HCT116 (cell line): ENCODE data around the gene HLA-DOA. TPM values are rescaled to one million over a fixed set of nuclear protein-coding genes. Genes with fewer than 3 reads are reported as not detected.

Experiments used
- ATAC-seq: fragments of 200-7000 bp; cut with Tn5 transposase; 2 replicates; pipeline ENCODE4 v1.9.1; 2020; ENCODE audit warnings: mild to moderate bottlenecking, moderate library complexity
- BruUV-seq: library from RNA; stranded (reverse); fragments of 400-500 nt; replicated peaks from 2 replicates; lab custom pipeline; 2021; lab: Mats Ljungman, UMichigan
- CTCF ChIA-PET: fragments of 300-600 bp; sonication (Branson Sonifier 250); formaldehyde crosslinking; loops from one replicate; lab custom pipeline; 2021; ENCODE audit warnings: antibody characterized with exemption; lab: Charles Lee
- POLR2A ChIA-PET: fragments of 300-600, 350-600 bp; sonication (Branson Sonifier 250); formaldehyde crosslinking; loops from one replicate; lab custom pipeline; 2021; ENCODE audit warnings: antibody characterized with exemption; lab: Charles Lee
- RAD21 ChIA-PET, 2 experiments: fragments of 300-600 bp; sonication (Branson Sonifier 250); formaldehyde crosslinking; loops; one replicate each; lab custom pipeline; 2023; ENCODE audit warnings: low total read pairs in 2 of 2; ENCODE audit not compliant: uncharacterized antibody in 2 of 2, unreplicated experiment in 2 of 2, low non-redundant PET in 1 of 2; lab: Charles Lee
- DNase-seq: peaks from one replicate; pipeline ENCODE4 v3.0.0-alpha.2; 2010; ENCODE audit warnings: low read depth, low spot score
- H2AFZ ChIP-seq: fragments of 200-600 bp; shearing (Covaris generic), sonication (generic); 2 replicates; pipeline ENCODE4 v1.6.1; 2017; ENCODE audit warnings: low read depth, mixed run types, mixed read lengths, antibody characterized with exemption, low read length; ENCODE audit not compliant: poor library complexity, severe bottlenecking
- H3K27ac ChIP-seq: 2 replicates; pipeline ENCODE4 v1.5.1; 2012; ENCODE audit warnings: low read depth, low read length
- H3K27me3 ChIP-seq: fragments of 200-600 bp; sonication (generic); 2 replicates; pipeline ENCODE4 v1.6.1; 2016; ENCODE audit warnings: mixed run types, low read length, mixed read lengths; ENCODE audit not compliant: insufficient read depth
- H3K36me3 ChIP-seq, 2 experiments: fragments of 200-500 bp in 1 of 2; fragments of 200-600 bp in 1 of 2; sonication (Bioruptor generic) in 1 of 2; sonication (generic) in 1 of 2; 2 replicates each; pipeline versions ENCODE4 v1.5.1 to v1.6.1; 2014 to 2016; ENCODE audit warnings: low read length in 2 of 2, inconsistent platforms in 1 of 2, mixed read lengths in 1 of 2, mixed run types in 1 of 2; ENCODE audit not compliant: insufficient read depth in 2 of 2, control insufficient read depth in 1 of 2
- H3K4me1 ChIP-seq, 2 experiments: fragments of 200-600 bp in 1 of 2; sonication (generic) in 1 of 2; 2 replicates each; pipeline versions ENCODE4 v1.5.1 to v1.6.1; 2012 to 2017; ENCODE audit warnings: low read length in 2 of 2, inconsistent platforms in 1 of 2, mild to moderate bottlenecking in 1 of 2, mixed read lengths in 1 of 2, mixed run types in 1 of 2, moderate library complexity in 1 of 2; ENCODE audit not compliant: insufficient read depth in 2 of 2, control insufficient read depth in 1 of 2
- H3K4me2 ChIP-seq: fragments of 200-600 bp; sonication (generic); 2 replicates; pipeline ENCODE4 v1.6.1; 2017; ENCODE audit warnings: mixed run types, low read length, mixed read lengths
- H3K4me3 ChIP-seq, 2 experiments: fragments of 200-600 bp in 1 of 2; sonication (generic) in 1 of 2; replicated peaks in 1 of 2; 2 replicates each; pipeline ENCODE4 v1.5.1; 2011 to 2016; ENCODE audit warnings: low read length in 2 of 2, control low read depth in 1 of 2, low read depth in 1 of 2, mild to moderate bottlenecking in 1 of 2, mixed read lengths in 1 of 2, mixed run types in 1 of 2
- H3K79me2 ChIP-seq: fragments of 200-600 bp; sonication (generic); 2 replicates; pipeline ENCODE4 v1.6.1; 2017; ENCODE audit warnings: mild to moderate bottlenecking, mixed run types, low read length, moderate library complexity, mixed read lengths; ENCODE audit not compliant: insufficient read depth
- H3K9ac ChIP-seq: fragments of 200-600 bp; sonication (generic); 2 replicates; pipeline ENCODE4 v1.6.1; 2016; ENCODE audit warnings: low read length, mixed read lengths
- H3K9me2 ChIP-seq: fragments of 200-600 bp; sonication (generic), shearing (Covaris generic); 2 replicates; pipeline ENCODE4 v1.6.1; 2017; ENCODE audit warnings: mixed run types, mild to moderate bottlenecking, moderate library complexity; ENCODE audit not compliant: insufficient read depth
- H3K9me3 ChIP-seq, 2 experiments: fragments of 200-500 bp in 1 of 2; fragments of 200-600 bp in 1 of 2; sonication (Bioruptor generic) in 1 of 2; sonication (generic) in 1 of 2; 2 replicates each; pipeline ENCODE4 v1.6.1; 2014 to 2017; ENCODE audit warnings: low read length in 2 of 2, mixed read lengths in 2 of 2, inconsistent platforms in 1 of 2, low read depth in 1 of 2, mild to moderate bottlenecking in 1 of 2, mixed run types in 1 of 2, moderate library complexity in 1 of 2; ENCODE audit not compliant: control insufficient read depth in 1 of 2, insufficient read depth in 1 of 2
- H4K20me1 ChIP-seq: fragments of 200-600 bp; sonication (generic), shearing (Covaris generic); 2 replicates; pipeline ENCODE4 v1.6.1; 2017; ENCODE audit warnings: mixed run types, mild to moderate bottlenecking, moderate library complexity; ENCODE audit not compliant: insufficient read depth
- EGR1 ChIP-seq: IDR thresholded peaks from 2 replicates; pipeline ENCODE4 v1.6.1; 2012; ENCODE audit warnings: low read depth
- FOSL1 ChIP-seq: IDR thresholded peaks from 2 replicates; pipeline ENCODE4 v1.6.1; 2012; ENCODE audit warnings: low read depth
- RAD21 ChIP-seq: IDR thresholded peaks from 2 replicates; pipeline ENCODE4 v1.6.1; 2012; ENCODE audit warnings: low read depth, mild to moderate bottlenecking
- intact Hi-C: fragments of 100-400 bp; cut with micrococcal nuclease; formaldehyde crosslinking; loops from 2 replicates; pipeline ENCODE4 v1.10.0; 2022
- total RNA-seq: library from RNA; stranded (reverse); gene quantifications from one replicate; pipeline ENCODE4 v1.2.1, GENCODE V29; 2021; ENCODE audit not compliant: unreplicated experiment
- TF ChIP-seq, protein P1 (sequence below): IDR thresholded peaks from 2 replicates; pipeline ENCODE4 v1.6.1; 2012; ENCODE audit warnings: low read depth

The HLA-DOA gene
- total RNA-seq, 1 experiment from 2014 or later: 0.39 TPM

DNA sequence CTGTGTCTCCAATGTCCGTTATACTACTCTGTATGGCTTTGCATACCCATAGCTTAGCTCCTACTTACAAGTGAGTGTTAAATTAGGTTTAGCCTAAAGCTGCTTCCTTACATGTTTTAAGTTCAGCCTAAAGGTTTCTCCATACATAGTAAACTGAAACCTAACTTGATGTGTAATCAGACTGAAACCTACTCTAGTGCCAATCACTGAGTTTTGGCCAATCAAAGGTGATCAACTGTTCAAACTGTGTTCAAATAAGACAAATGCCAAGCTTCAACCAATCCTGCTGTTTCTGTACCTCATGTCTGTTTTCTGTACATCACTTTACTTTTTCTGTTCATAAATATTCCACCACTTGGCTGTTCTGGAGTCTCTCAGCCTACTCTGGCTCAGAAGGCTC lies 20.0 kb downstream of the HLA-DOA start:
- no peaks in the 10 kb centered on the region for H3K9me2 ChIP-seq
- BruUV-seq: no TSS peak
- RAD21 ChIA-PET: no interaction called here
- POLR2A ChIA-PET: interaction anchor here (1.3 to 12.5 kb wide), 2 partner anchors 8 to 18 kb away, joined by 3 to 227 read pairs; partner anchors contain the start of gene BRD2
- H3K27me3 ChIP-seq: no peaks in the 10 kb centered on the region
- CTCF ChIA-PET: interaction anchor here (1.5 kb wide), 1 partner anchor 56 kb away, joined by 3 read pairs; no protein-coding TSS in a partner anchor
- no peak overlapping the region for H3K27ac ChIP-seq
- no peak overlapping the region for H2AFZ ChIP-seq
- H3K4me1 ChIP-seq: no peaks in the 10 kb centered on the region
- no peak overlapping the region for H3K4me3 ChIP-seq
- H3K4me2 ChIP-seq: no peak overlapping the region
- no peak for ATAC-seq
- TF ChIP-seq FOSL1 (no peak), EGR1 (no peak), RAD21 (no peak)
- TF ChIP-seq, protein P1, sequence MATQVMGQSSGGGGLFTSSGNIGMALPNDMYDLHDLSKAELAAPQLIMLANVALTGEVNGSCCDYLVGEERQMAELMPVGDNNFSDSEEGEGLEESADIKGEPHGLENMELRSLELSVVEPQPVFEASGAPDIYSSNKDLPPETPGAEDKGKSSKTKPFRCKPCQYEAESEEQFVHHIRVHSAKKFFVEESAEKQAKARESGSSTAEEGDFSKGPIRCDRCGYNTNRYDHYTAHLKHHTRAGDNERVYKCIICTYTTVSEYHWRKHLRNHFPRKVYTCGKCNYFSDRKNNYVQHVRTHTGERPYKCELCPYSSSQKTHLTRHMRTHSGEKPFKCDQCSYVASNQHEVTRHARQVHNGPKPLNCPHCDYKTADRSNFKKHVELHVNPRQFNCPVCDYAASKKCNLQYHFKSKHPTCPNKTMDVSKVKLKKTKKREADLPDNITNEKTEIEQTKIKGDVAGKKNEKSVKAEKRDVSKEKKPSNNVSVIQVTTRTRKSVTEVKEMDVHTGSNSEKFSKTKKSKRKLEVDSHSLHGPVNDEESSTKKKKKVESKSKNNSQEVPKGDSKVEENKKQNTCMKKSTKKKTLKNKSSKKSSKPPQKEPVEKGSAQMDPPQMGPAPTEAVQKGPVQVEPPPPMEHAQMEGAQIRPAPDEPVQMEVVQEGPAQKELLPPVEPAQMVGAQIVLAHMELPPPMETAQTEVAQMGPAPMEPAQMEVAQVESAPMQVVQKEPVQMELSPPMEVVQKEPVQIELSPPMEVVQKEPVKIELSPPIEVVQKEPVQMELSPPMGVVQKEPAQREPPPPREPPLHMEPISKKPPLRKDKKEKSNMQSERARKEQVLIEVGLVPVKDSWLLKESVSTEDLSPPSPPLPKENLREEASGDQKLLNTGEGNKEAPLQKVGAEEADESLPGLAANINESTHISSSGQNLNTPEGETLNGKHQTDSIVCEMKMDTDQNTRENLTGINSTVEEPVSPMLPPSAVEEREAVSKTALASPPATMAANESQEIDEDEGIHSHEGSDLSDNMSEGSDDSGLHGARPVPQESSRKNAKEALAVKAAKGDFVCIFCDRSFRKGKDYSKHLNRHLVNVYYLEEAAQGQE: no peak
- H4K20me1 ChIP-seq: no peaks in the 10 kb centered on the region; the same call in 1 of the 2 replicates
- intact Hi-C loops: no loop called here
- H3K79me2 ChIP-seq: no peaks in the 10 kb centered on the region
- H3K36me3 ChIP-seq: no peaks in the 10 kb centered on the region
- DNase-seq: no peak
- no peaks in the 10 kb centered on the region for H3K9me3 ChIP-seq
- H3K9ac ChIP-seq: no peak overlapping the region
